Tibial nerve (tissue), 4 donors: ENCODE data around the gene SLAIN2.

Experiments used
- EP300 ChIP-seq, 2 donors: sonication (generic); formaldehyde crosslinking; IDR thresholded peaks; one replicate each; pipeline ENCODE4 v1.6.1; 2017; ENCODE audit warnings: antibody characterized with exemption in 2 of 2, mild to moderate bottlenecking in 1 of 2
- POLR2A ChIP-seq, 2 donors: fragments of 450-650 bp; IDR thresholded peaks; one replicate each; pipeline ENCODE4 v1.6.1; 2017; ENCODE audit warnings: antibody characterized with exemption in 2 of 2, mild to moderate bottlenecking in 2 of 2, moderate library complexity in 2 of 2
- TF ChIP-seq, protein P1 (sequence below), 5 experiments: fragments of 200-600 bp in 3 of 5; fragments of 450-650 bp in 2 of 5; sonication (generic) in 3 of 5; IDR thresholded peaks; one replicate each; pipeline ENCODE4 v1.5.1; 2016 to 2019; ENCODE audit warnings: antibody characterized with exemption in 5 of 5, mild to moderate bottlenecking in 3 of 5, moderate library complexity in 2 of 5

DNA sequence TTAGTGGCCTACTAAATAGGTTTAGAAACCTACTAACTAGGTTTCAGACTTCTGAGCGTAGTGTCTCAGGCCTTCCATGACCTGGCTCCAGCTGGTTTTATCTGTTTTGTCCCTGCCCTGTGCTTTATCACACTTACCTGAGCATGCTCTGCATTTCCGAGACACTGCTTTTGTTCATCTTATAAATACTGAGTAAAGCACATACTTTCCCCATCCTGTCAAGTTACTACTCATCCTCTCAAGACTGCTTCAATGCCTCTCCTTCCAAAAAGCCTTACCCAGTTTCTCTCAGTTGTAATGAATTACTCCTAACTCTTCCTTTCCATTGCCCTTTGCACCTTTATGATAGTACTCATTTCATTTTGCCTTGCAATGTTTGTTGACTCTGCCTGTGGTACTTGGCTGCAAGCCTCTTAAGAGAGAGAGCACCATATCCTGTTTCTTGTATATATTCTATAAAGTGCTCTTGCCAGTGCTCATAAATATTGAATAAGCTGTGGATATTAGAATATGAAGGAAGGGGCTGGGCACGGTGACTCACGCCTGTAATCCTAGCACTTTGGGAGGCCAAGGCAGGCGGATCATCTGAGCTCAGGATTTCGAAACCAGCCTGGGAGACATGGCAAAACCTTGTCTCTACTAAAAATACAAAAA lies 34.4 kb downstream of the SLAIN2 start:
- TF ChIP-seq, protein P1, sequence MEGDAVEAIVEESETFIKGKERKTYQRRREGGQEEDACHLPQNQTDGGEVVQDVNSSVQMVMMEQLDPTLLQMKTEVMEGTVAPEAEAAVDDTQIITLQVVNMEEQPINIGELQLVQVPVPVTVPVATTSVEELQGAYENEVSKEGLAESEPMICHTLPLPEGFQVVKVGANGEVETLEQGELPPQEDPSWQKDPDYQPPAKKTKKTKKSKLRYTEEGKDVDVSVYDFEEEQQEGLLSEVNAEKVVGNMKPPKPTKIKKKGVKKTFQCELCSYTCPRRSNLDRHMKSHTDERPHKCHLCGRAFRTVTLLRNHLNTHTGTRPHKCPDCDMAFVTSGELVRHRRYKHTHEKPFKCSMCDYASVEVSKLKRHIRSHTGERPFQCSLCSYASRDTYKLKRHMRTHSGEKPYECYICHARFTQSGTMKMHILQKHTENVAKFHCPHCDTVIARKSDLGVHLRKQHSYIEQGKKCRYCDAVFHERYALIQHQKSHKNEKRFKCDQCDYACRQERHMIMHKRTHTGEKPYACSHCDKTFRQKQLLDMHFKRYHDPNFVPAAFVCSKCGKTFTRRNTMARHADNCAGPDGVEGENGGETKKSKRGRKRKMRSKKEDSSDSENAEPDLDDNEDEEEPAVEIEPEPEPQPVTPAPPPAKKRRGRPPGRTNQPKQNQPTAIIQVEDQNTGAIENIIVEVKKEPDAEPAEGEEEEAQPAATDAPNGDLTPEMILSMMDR (IDR thresholded peaks at IDR 0.05), result no peak
- TF ChIP-seq POLR2A (IDR thresholded peaks at IDR 0.05) (no peak), EP300 (IDR thresholded peaks at IDR 0.05) (no peak)
